KOPT-K1 (cell line): ENCODE data around the gene CUL9.

Experiments used
- H3K27ac ChIP-seq: fragments of 200-600 bp; sonication (generic); 2 replicates; pipeline ENCODE4 v1.5.1; 2016; ENCODE audit warnings: antibody characterized with exemption, mild to moderate bottlenecking, low read depth, low read length; ENCODE audit not compliant: poor library complexity, severe bottlenecking
- H3K36me3 ChIP-seq: fragments of 200-600 bp; sonication (generic); 2 replicates; pipeline ENCODE4 v1.5.1; 2017; ENCODE audit warnings: antibody characterized with exemption, mild to moderate bottlenecking, low read length, moderate library complexity; ENCODE audit not compliant: insufficient read depth
- H3K9me3 ChIP-seq: fragments of 200-600 bp; sonication (generic); 2 replicates; pipeline ENCODE4 v1.5.1; 2017; ENCODE audit warnings: antibody characterized with exemption, low read length, mild to moderate bottlenecking; ENCODE audit not compliant: insufficient read depth, poor library complexity, severe bottlenecking

CUL9 gene

GRCh38 chr6:43246301-43247113 lies 64.5 kb downstream of the CUL9 start:
- no peaks in the 10 kb centered on the region for H3K9me3 ChIP-seq
- H3K36me3 ChIP-seq = no peaks in the 10 kb centered on the region
- no peak overlapping the region for H3K27ac ChIP-seq

- H3K9me3 ChIP-seq = no peaks in the 10 kb centered on the region
- no peak overlapping the region for H3K27ac ChIP-seq
- no peaks in the 10 kb centered on the region for H3K36me3 ChIP-seq
Observed at GRCh38 chr6:43247114-43247999, 65.4 kb downstream of the CUL9 start.

- no peaks in the 10 kb centered on the region for H3K36me3 ChIP-seq
- H3K9me3 ChIP-seq = no peaks in the 10 kb centered on the region
- H3K27ac ChIP-seq = no peak overlapping the region
Observed at GRCh38 chr6:43248101-43248500, 66.1 kb downstream of the CUL9 start.

GRCh38 chr6:43248791-43249190 lies 66.8 kb downstream of the CUL9 start:
- no peaks in the 10 kb centered on the region for H3K9me3 ChIP-seq
- no peak overlapping the region for H3K27ac ChIP-seq
- H3K36me3 ChIP-seq = no peaks in the 10 kb centered on the region

GRCh38 chr6:43250992-43251373 lies 69.0 kb downstream of the CUL9 start:
- no peak overlapping the region for H3K27ac ChIP-seq
- no peaks in the 10 kb centered on the region for H3K9me3 ChIP-seq
- no peaks in the 10 kb centered on the region for H3K36me3 ChIP-seq

- no peaks in the 10 kb centered on the region for H3K36me3 ChIP-seq
- H3K27ac ChIP-seq = no peak overlapping the region
- H3K9me3 ChIP-seq = no peaks in the 10 kb centered on the region
Observed at GRCh38 chr6:43253401-43253800, 71.4 kb downstream of the CUL9 start.

- H3K9me3 ChIP-seq = no peaks in the 10 kb centered on the region
- H3K36me3 ChIP-seq = no peaks in the 10 kb centered on the region
- no peak overlapping the region for H3K27ac ChIP-seq
Observed at GRCh38 chr6:43254138-43254817, 72.3 kb downstream of the CUL9 start.

- no peaks in the 10 kb centered on the region for H3K9me3 ChIP-seq
- H3K27ac ChIP-seq = no peak overlapping the region
- H3K36me3 ChIP-seq = no peaks in the 10 kb centered on the region
Observed at GRCh38 chr6:43254846-43255245, 72.8 kb downstream of the CUL9 start.

GRCh38 chr6:43255408-43256054 lies 73.5 kb downstream of the CUL9 start:
- H3K27ac ChIP-seq = no peak overlapping the region

GRCh38 chr6:43256670-43257366 lies 74.8 kb downstream of the CUL9 start:
- Histone ChIP-seq H3K9me3 (no peaks in the 10 kb centered on the region), H3K27ac (no peak overlapping the region), H3K36me3 (no peaks in the 10 kb centered on the region)

More at GRCh38 chr6:43255408-43256054, 73.5 kb downstream of the CUL9 start:
- no peaks in the 10 kb centered on the region for H3K36me3 ChIP-seq
- H3K9me3 ChIP-seq = no peaks in the 10 kb centered on the region

GRCh38 chr6:43257367-43258145 lies 75.6 kb downstream of the CUL9 start:
- Histone ChIP-seq H3K9me3 (no peaks in the 10 kb centered on the region), H3K27ac (no peak overlapping the region), H3K36me3 (no peaks in the 10 kb centered on the region)

- no peak overlapping the region for H3K27ac ChIP-seq
Observed at GRCh38 chr6:43258180-43258579, 76.2 kb downstream of the CUL9 start.

GRCh38 chr6:43258807-43259686 lies 77.1 kb downstream of the CUL9 start:
- Histone ChIP-seq H3K27ac (no peak overlapping the region), H3K9me3 (no peaks in the 10 kb centered on the region), H3K36me3 (no peaks in the 10 kb centered on the region)

More at GRCh38 chr6:43258180-43258579, 76.2 kb downstream of the CUL9 start:
- H3K9me3 ChIP-seq = no peaks in the 10 kb centered on the region
- H3K36me3 ChIP-seq = no peaks in the 10 kb centered on the region
